Measurements from ENCODE around the gene ZNRF1.

Gene ZNRF1

GRCh38 chr16:75083813-75084212 is 85.0 kb downstream of the ZNRF1 start:
- H3K36me3 ChIP-seq (ENCODE audit: low read depth) = no peaks in the 10 kb centered on the region; the same call in 1 of the 2 replicates
- TF ChIP-seq CTCF (IDR thresholded peaks at IDR 0.05; ENCODE audit: poor library complexity, severe bottlenecking) = no peak
- peaks cover 30% of the 10 kb centered on the region for H3K4me1 ChIP-seq (ENCODE audit: insufficient read depth, poor library complexity, severe bottlenecking)
- no peak overlapping the region for H3K27ac ChIP-seq (ENCODE audit: poor library complexity, severe bottlenecking)
- DNase-seq (ENCODE audit: low spot score) (no peak), ATAC-seq (ENCODE audit: low read depth) (no peak)
- no peaks in the 10 kb centered on the region for H3K9me3 ChIP-seq (ENCODE audit: severe bottlenecking)
- no peaks in the 10 kb centered on the region for H3K27me3 ChIP-seq (ENCODE audit: insufficient read depth, poor library complexity, severe bottlenecking)
- no peak overlapping the region for H3K4me3 ChIP-seq (ENCODE audit: severe bottlenecking)

- no peak overlapping the region for H3K4me3 ChIP-seq (ENCODE audit: severe bottlenecking)
- H3K36me3 ChIP-seq (ENCODE audit: low read depth) = no peaks in the 10 kb centered on the region; the same call in 1 of the 2 replicates
- no peak overlapping the region for H3K27ac ChIP-seq (ENCODE audit: poor library complexity, severe bottlenecking)
- no peak for TF ChIP-seq CTCF (IDR thresholded peaks at IDR 0.05; ENCODE audit: poor library complexity, severe bottlenecking)
- no peak for DNase-seq (ENCODE audit: low spot score)
- H3K27me3 ChIP-seq (ENCODE audit: insufficient read depth, poor library complexity, severe bottlenecking) = no peaks in the 10 kb centered on the region
- H3K9me3 ChIP-seq (ENCODE audit: severe bottlenecking) = no peaks in the 10 kb centered on the region
- no peak for ATAC-seq (ENCODE audit: low read depth)
- H3K4me1 ChIP-seq (ENCODE audit: insufficient read depth, poor library complexity, severe bottlenecking) = peaks cover 28% of the 10 kb centered on the region
Measured at GRCh38 chr16:75085556-75085955, 86.7 kb downstream of the ZNRF1 start.

GRCh38 chr16:75086281-75086680 is 87.5 kb downstream of the ZNRF1 start:
- Histone ChIP-seq H3K4me3 (ENCODE audit: severe bottlenecking) (no peak overlapping the region), H3K27me3 (ENCODE audit: insufficient read depth, poor library complexity, severe bottlenecking) (no peaks in the 10 kb centered on the region), H3K36me3 (ENCODE audit: low read depth) (no peaks in the 10 kb centered on the region; the same call in 1 of the 2 replicates), H3K4me1 (ENCODE audit: insufficient read depth, poor library complexity, severe bottlenecking) (peaks cover 33% of the 10 kb centered on the region), H3K9me3 (ENCODE audit: severe bottlenecking) (no peaks in the 10 kb centered on the region), H3K27ac (ENCODE audit: poor library complexity, severe bottlenecking) (no peak overlapping the region)
- DNase-seq (ENCODE audit: low spot score) = no peak
- peak; percentile 53; the same call in 2 of the 3 replicates for ATAC-seq (ENCODE audit: low read depth)
- TF ChIP-seq CTCF (IDR thresholded peaks at IDR 0.05; ENCODE audit: poor library complexity, severe bottlenecking) = no peak

GRCh38 chr16:75086688-75087374 is 88.0 kb downstream of the ZNRF1 start:
- Histone ChIP-seq H3K4me1 (ENCODE audit: insufficient read depth, poor library complexity, severe bottlenecking) (peaks cover 33% of the 10 kb centered on the region), H3K4me3 (ENCODE audit: severe bottlenecking) (no peak overlapping the region), H3K27me3 (ENCODE audit: insufficient read depth, poor library complexity, severe bottlenecking) (no peaks in the 10 kb centered on the region), H3K36me3 (ENCODE audit: low read depth) (no peaks in the 10 kb centered on the region; the same call in 1 of the 2 replicates), H3K9me3 (ENCODE audit: severe bottlenecking) (no peaks in the 10 kb centered on the region), H3K27ac (ENCODE audit: poor library complexity, severe bottlenecking) (no peak overlapping the region)
- DNase-seq (ENCODE audit: low spot score) = no peak
- TF ChIP-seq CTCF (IDR thresholded peaks at IDR 0.05; ENCODE audit: poor library complexity, severe bottlenecking) = no peak
- no peak; the same call in 2 of the 3 replicates for ATAC-seq (ENCODE audit: low read depth)

- Histone ChIP-seq H3K4me3 (ENCODE audit: severe bottlenecking) (no peak overlapping the region), H3K9me3 (ENCODE audit: severe bottlenecking) (no peaks in the 10 kb centered on the region), H3K27ac (ENCODE audit: poor library complexity, severe bottlenecking) (no peak overlapping the region), H3K4me1 (ENCODE audit: insufficient read depth, poor library complexity, severe bottlenecking) (peaks cover 36% of the 10 kb centered on the region), H3K27me3 (ENCODE audit: insufficient read depth, poor library complexity, severe bottlenecking) (no peaks in the 10 kb centered on the region), H3K36me3 (ENCODE audit: low read depth) (no peaks in the 10 kb centered on the region; the same call in 1 of the 2 replicates)
- DNase-seq (ENCODE audit: low spot score) (no peak), ATAC-seq (ENCODE audit: low read depth) (peak; percentile 49; the same call in 2 of the 3 replicates)
- TF ChIP-seq CTCF (IDR thresholded peaks at IDR 0.05; ENCODE audit: poor library complexity, severe bottlenecking) = no peak
Measured at GRCh38 chr16:75087375-75087979, 88.7 kb downstream of the ZNRF1 start.

All from RWPE2 (cell line).